ENCODE measurements around the gene ACTG2.

The ACTG2 gene

GRCh38 chr2:73926493-73927327 lies 33.9 kb downstream of the ACTG2 start, which contains the start of gene DGUOK:
TSS of gene DGUOK (plus strand) at chr2:73926880. CDS start at chr2:73926911, 31 bp downstream.
- Mint-ChIP-seq H3K9me3 (no peaks in the 10 kb centered on the region), H3K4me3 (peak within 1 kb of the TSS; percentile 83 to 89 (median 87)), H3K36me3 (ENCODE audit: low read depth) (peaks cover 16% of the 10 kb centered on the region), H3K4me1 (peaks cover 38% of the 10 kb centered on the region), H3K27ac (peak within 1 kb of the TSS; percentile 74 to 95 (median 88)), H3K27me3 (ENCODE audit: low read depth) (peaks cover 27% of the 10 kb centered on the region)
- TF ChIP-seq, protein P1, sequence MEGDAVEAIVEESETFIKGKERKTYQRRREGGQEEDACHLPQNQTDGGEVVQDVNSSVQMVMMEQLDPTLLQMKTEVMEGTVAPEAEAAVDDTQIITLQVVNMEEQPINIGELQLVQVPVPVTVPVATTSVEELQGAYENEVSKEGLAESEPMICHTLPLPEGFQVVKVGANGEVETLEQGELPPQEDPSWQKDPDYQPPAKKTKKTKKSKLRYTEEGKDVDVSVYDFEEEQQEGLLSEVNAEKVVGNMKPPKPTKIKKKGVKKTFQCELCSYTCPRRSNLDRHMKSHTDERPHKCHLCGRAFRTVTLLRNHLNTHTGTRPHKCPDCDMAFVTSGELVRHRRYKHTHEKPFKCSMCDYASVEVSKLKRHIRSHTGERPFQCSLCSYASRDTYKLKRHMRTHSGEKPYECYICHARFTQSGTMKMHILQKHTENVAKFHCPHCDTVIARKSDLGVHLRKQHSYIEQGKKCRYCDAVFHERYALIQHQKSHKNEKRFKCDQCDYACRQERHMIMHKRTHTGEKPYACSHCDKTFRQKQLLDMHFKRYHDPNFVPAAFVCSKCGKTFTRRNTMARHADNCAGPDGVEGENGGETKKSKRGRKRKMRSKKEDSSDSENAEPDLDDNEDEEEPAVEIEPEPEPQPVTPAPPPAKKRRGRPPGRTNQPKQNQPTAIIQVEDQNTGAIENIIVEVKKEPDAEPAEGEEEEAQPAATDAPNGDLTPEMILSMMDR (IDR thresholded peaks at IDR 0.05; ENCODE audit: unreplicated experiment in 3 of 3), result no peak

- Mint-ChIP-seq H3K27me3 (ENCODE audit: low read depth) (peaks cover 20% of the 10 kb centered on the region), H3K27ac (peak overlapping the region; percentile 74 to 95 (median 88)), H3K4me1 (peaks cover 40% of the 10 kb centered on the region), H3K9me3 (no peaks in the 10 kb centered on the region), H3K4me3 (peak overlapping the region; percentile 83 to 89 (median 87)), H3K36me3 (ENCODE audit: low read depth) (peaks cover 17% of the 10 kb centered on the region)
- TF ChIP-seq, protein P1 (IDR thresholded peaks at IDR 0.05; ENCODE audit: unreplicated experiment in 3 of 3), result no peak
Measured at GRCh38 chr2:73927344-73927743, 34.5 kb downstream of the ACTG2 start.

GRCh38 chr2:73928963-73929347 lies 36.1 kb downstream of the ACTG2 start:
- TF ChIP-seq, protein P1 (IDR thresholded peaks at IDR 0.05; ENCODE audit: unreplicated experiment in 3 of 3), result no peak
- H3K36me3 Mint-ChIP-seq (ENCODE audit: low read depth), result peaks cover 21% of the 10 kb centered on the region
- peaks cover 40% of the 10 kb centered on the region for H3K4me1 Mint-ChIP-seq
- H3K27ac Mint-ChIP-seq, result peak overlapping the region in 1 of 3 experiments; percentile 3
- peak overlapping the region; percentile 14 to 73 (median 44) for H3K4me3 Mint-ChIP-seq
- peaks cover 4% of the 10 kb centered on the region for H3K27me3 Mint-ChIP-seq (ENCODE audit: low read depth)
- no peaks in the 10 kb centered on the region for H3K9me3 Mint-ChIP-seq

DNA sequence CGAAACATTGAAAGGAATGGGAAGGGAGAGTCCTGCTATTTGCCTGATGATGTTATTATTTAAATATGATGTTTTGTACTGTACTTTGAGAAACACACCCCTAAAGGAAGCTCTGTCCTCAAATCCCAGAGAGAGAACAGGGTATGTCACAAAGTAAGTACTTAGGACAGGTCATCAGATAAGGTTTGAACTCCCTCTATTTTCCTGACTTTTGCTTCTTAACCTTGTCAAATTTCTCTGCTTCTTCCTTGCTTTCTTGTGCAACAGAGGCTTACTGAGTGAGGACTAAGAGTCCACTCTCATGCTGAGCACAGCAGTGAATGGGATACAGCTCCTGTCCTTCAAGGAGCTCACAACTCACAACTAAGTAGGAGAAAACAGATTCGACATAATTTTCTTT lies 37.6 kb downstream of the ACTG2 start:
- H3K4me1 Mint-ChIP-seq, result peaks cover 40% of the 10 kb centered on the region
- no peak overlapping the region for H3K4me3 Mint-ChIP-seq
- no peak overlapping the region for H3K27ac Mint-ChIP-seq
- TF ChIP-seq, protein P1 (IDR thresholded peaks at IDR 0.05; ENCODE audit: unreplicated experiment in 3 of 3), result no peak
- no peaks in the 10 kb centered on the region for H3K27me3 Mint-ChIP-seq (ENCODE audit: low read depth)
- H3K9me3 Mint-ChIP-seq, result no peaks in the 10 kb centered on the region
- peaks cover 21% of the 10 kb centered on the region for H3K36me3 Mint-ChIP-seq (ENCODE audit: low read depth)

GRCh38 chr2:73931531-73932500 lies 39.0 kb downstream of the ACTG2 start:
- Mint-ChIP-seq H3K9me3 (no peaks in the 10 kb centered on the region), H3K4me3 (peak overlapping the region in 1 of 3 experiments; percentile 5)

More at GRCh38 chr2:73931531-73932500, 39.0 kb downstream of the ACTG2 start:
- Mint-ChIP-seq H3K27ac (no peak overlapping the region), H3K4me1 (peaks cover 35% of the 10 kb centered on the region), H3K36me3 (ENCODE audit: low read depth) (peaks cover 21% of the 10 kb centered on the region), H3K27me3 (ENCODE audit: low read depth) (no peaks in the 10 kb centered on the region)
- TF ChIP-seq, protein P1 (IDR thresholded peaks at IDR 0.05; ENCODE audit: unreplicated experiment in 3 of 3), result no peak
